ENCODE results near the gene TMEM39B.
"Not testable (repeated sequence)": the region's sequence is repeated elsewhere in the genome, so short reads cannot be mapped to it uniquely, and the experiment has no call there.

Gene TMEM39B

GRCh38 chr1:32111789-32112188 is 39.0 kb downstream of the TMEM39B start:
- DNase-seq (ENCODE audit: low read depth in 2 of 2, low spot score in 1 of 2), result no peak

DNA sequence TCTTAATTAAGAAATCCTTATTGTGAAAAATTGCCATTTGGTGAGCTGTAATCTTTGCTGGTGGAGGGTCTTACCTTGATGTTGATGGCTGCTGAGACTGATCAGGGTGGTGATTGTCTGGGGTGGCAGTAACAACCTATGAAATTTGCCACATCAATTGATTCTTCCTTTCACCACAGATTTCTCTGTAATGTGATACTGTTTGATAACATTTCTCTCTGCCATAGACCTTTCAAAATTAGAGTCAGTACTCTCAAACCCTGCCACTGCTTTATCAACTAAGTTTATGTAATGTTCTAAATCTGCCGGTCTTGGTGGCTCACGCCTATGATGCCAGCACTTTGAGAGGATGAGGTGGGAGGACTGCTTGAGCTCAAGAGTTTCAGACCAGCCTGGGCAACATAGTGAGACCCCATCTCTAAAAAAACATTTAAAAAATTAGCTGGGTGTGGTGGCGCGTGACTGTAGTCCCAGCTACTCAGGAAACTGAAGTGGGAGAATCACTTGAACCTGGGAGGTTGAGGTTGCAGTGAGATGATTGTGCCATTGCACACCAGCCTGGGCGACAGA is 40.2 kb downstream of the TMEM39B start:
- DNase-seq (ENCODE audit: low read depth in 2 of 2, low spot score in 1 of 2), result no peak

GRCh38 chr1:32113436-32113835 is 40.7 kb downstream of the TMEM39B start:
- DNase-seq (ENCODE audit: low read depth in 2 of 2, low spot score in 1 of 2), result not testable (repeated sequence)

GRCh38 chr1:32114420-32114819 is 41.7 kb downstream of the TMEM39B start:
- no peak for DNase-seq (ENCODE audit: low read depth in 2 of 2, low spot score in 1 of 2)

GRCh38 chr1:32115496-32115895 is 42.8 kb downstream of the TMEM39B start:
- no peak for DNase-seq (ENCODE audit: low read depth in 2 of 2, low spot score in 1 of 2)

- no peak for DNase-seq (ENCODE audit: low read depth in 2 of 2, low spot score in 1 of 2)
These were observed 43.8 kb downstream of the TMEM39B start for GRCh38 chr1:32116531-32116930.

- no peak for DNase-seq (ENCODE audit: low read depth in 2 of 2, low spot score in 1 of 2)
These were observed 49.4 kb downstream of the TMEM39B start for GRCh38 chr1:32122151-32122550.

DNA sequence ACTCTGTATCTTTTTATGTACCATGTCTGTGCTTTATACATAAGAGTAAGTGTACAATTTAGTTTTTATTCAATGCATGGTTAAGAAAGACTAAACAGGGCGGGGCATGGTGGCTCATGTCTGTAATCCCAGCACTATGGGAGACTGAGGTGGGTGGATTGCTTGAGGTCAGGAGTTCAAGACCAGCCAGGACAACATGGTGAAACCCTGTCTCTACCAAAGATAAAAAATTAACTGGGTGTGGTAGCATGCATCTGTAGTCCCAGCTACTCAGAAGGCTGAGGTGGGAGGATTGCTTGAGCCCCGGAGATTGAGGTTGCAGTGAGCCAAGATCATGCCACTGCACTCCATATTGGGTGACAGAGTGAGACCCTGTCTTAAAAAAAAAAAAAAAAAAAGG is 50.6 kb downstream of the TMEM39B start:
- DNase-seq (ENCODE audit: low read depth in 2 of 2, low spot score in 1 of 2), result not testable (repeated sequence)

DNA sequence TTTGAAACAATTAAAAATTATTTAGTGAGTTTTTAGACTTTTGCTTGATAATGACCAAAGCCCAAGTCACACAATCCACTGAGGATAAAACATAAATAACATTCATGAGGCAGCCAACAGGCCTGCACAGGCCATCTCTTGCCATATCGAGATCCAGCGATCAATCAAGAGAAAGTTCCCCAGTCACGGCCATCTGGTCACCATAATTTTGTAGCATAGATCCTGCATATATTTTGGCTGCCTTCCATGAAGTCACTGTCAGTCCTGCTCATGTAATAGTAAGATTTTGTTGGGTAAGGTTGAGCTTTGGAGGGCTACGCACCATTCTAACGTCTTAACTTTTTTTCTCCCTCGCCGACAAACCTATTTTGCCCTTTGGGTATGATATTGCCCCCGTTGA is 52.6 kb downstream of the TMEM39B start:
- DNase-seq (ENCODE audit: low read depth in 2 of 2, low spot score in 1 of 2), result no peak

DNA sequence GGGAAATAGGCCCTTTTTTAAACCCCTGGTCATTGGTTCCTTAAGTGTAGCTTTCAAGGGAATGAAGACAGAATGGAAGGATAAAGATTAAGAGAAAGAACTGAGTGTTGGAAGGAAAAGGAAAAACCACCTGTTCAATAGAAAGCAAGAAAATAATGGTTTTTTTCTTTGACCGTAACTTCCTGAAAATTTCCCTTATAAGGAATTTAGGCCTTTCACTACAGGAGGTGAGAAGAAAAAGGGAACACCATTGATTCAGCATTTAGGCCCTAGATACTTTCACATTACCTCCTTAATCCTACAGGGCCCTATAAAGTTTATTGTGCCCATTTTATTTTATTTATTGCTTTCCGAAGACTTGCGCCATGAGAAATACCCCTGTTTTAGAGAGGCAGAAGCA is 54.0 kb downstream of the TMEM39B start:
- DNase-seq (ENCODE audit: low read depth in 2 of 2, low spot score in 1 of 2), result no peak

DNA sequence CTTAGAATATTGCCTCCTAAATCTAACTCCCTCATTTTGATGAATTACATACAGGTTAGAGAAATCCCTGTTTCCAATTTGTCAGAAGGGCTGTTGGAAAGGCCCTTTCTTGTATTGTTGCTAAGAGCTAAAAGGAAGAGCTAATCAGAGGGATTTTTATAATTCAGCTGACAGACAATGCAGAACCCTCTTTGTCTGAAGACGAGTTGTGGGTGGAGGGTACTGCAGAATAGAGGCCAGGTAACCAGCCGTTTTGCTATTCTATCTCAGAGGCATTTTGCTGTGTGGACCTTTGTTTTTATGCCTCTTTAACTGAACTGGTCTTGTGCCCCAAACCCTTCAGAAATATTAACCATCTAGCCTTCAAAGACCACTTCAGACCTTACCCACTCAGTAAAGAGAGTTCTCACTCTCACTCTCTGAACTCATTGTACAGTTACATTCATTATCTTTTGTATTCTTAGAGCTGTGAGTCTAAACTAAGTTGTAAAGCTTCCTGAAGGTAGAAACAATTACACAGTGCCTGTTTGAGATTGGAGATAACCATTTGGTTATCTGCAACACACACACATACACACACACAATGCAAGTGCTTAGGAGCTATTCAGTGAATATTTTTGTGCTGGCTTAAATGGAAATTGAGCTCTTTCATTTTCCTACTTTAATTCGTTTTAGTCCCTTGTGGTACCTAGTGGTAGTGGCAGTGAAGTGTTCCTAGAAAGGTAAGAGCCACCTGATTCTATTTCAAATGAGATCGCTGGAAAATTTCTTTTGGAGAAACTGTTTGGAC is 54.9 kb downstream of the TMEM39B start:
- DNase-seq (ENCODE audit: low read depth in 2 of 2, low spot score in 1 of 2), result no peak

DNA sequence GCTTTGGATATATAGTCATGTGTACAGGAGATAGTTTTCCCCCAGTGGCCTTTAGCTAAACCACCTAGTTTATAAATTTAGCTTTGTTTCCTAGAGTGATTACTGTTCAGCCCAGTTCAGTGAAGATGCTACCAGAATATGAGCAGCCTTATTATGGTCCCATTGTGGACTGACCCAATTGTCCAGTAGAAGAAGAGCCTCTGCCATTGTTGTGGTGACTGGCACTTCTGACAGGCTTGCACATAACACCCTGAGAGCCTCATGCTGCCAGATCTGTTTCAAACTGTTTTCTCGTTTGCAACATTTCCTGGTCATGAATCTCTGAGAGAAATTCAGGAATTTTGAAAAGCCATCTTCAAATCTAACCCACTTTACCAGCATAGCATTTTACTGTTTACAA is 55.7 kb downstream of the TMEM39B start:
- DNase-seq (ENCODE audit: low read depth in 2 of 2, low spot score in 1 of 2), result no peak

DNA sequence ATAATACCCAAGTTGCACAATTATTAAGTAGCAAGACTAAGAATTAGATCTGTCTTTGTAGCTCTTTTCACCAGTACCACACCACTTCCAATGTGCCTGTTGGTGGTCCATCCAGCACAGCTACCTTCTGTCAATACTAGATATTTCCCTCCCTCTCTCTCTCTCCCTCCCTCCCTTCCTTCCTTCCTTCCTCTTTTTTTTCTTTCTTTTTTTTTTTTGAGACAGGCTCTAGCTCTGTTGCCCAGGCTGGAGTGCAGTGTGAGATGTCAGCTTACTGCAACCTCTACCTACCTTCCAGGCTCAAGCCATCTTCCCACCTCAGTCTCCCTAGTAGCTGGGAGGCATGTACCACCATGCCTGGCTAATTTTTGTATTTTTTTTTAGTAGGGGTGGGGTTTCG is 56.2 kb downstream of the TMEM39B start:
- DNase-seq (ENCODE audit: low read depth in 2 of 2, low spot score in 1 of 2), result no peak

DNA sequence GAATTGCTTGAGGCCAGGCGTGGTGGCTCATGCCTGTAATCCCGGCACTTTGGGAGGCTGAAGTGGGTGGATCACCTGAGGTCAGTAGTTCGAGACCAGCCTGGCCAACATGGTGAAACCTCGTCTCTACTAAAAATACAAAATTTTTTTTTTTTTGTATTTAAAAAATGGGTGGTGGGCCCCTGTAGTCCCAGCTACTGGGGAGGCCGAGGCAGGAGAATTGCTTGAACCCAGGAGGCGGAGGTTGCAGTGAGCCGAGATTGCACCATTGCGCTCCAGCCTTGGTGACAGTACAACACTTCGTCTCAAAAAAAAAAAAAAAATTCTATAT is 61.2 kb downstream of the TMEM39B start:
- DNase-seq (ENCODE audit: low read depth in 2 of 2, low spot score in 1 of 2), result not testable (repeated sequence)

- no peak for DNase-seq (ENCODE audit: low read depth in 2 of 2, low spot score in 1 of 2)
These were observed 64.4 kb downstream of the TMEM39B start for GRCh38 chr1:32137111-32137510.

GRCh38 chr1:32138965-32139364 is 66.2 kb downstream of the TMEM39B start:
- DNase-seq (ENCODE audit: low read depth in 2 of 2, low spot score in 1 of 2), result no peak

- DNase-seq (ENCODE audit: low read depth in 2 of 2, low spot score in 1 of 2), result no peak
These were observed 69.9 kb downstream of the TMEM39B start for GRCh38 chr1:32142446-32143301.

GRCh38 chr1:32143302-32143695 is 70.6 kb downstream of the TMEM39B start:
- not testable (repeated sequence) for DNase-seq (ENCODE audit: low read depth in 2 of 2, low spot score in 1 of 2)

- no peak for DNase-seq (ENCODE audit: low read depth in 2 of 2, low spot score in 1 of 2)
These were observed 71.3 kb downstream of the TMEM39B start for GRCh38 chr1:32144033-32144432.

DNA sequence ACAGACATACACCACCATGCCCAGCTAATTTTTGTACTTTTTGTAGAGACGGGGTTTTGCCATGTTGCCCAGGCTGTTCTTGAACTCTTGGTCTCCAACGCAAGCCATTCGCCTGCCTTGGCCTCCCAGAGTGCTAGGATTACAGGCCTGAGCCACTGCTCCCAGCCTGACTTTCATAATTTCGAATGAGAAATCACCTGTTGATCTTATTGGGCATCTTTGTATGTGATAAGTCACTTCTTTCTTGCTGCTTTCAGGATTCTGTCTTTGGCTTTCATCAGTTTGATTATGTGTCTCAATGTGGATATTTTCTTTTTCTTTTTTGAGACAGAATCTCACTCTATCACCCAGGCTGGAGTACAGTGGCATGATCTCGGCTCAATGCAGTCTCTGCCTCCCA is 75.1 kb downstream of the TMEM39B start:
- not testable (repeated sequence) for DNase-seq (ENCODE audit: low read depth in 2 of 2, low spot score in 1 of 2)

DNA sequence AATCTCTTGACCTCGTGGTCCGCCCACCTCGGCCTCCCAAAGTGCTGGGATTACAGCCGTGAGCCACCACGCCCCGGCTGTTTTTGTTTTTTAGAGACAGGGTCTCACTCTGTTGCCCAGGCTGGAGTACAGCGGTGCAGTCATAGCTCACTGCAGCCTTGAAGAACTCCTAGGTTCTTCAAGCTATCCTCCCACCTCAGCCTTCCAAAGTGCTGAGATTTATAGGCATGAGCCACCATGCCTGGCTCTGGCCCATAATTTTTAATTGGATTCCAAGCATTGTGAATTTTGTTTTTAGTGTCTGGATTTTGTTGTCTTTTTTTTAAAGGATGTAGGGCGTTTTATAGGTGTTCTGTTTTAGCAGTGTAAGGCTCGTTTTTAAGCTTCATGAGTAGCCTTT is 78.1 kb downstream of the TMEM39B start:
- no peak for DNase-seq (ENCODE audit: low read depth in 2 of 2, low spot score in 1 of 2)

- no peak for DNase-seq (ENCODE audit: low read depth in 2 of 2, low spot score in 1 of 2)
These were observed 78.6 kb downstream of the TMEM39B start for GRCh38 chr1:32151319-32151787.
